HepG2 (cell line): ENCODE results near the gene NTN3. TPM values are rescaled to one million over a fixed set of nuclear protein-coding genes. Genes with fewer than 3 reads are reported as not detected.
A peak's percentile ranks its signal among the peaks of the same experiment; 100 is the strongest.

ENCODE experiments used
- GATA4 ChIP-seq: sonication (generic); IDR thresholded peaks from 2 replicates; pipeline ENCODE4 v1.6.1; 2016; ENCODE audit warnings: antibody characterized with exemption, low read depth, borderline replicate concordance
- MEF2D ChIP-seq: sonication (generic); formaldehyde crosslinking; IDR thresholded peaks from 2 replicates; pipeline ENCODE4 v1.5.1; 2020; ENCODE audit warnings: mild to moderate bottlenecking, missing genetic modification reagents
- MYPOP ChIP-seq: sonication (generic); formaldehyde crosslinking; IDR thresholded peaks from 2 replicates; pipeline ENCODE4 v1.8.1; 2023; ENCODE audit warnings: mild to moderate bottlenecking, moderate library complexity, missing genetic modification reagents
- PATZ1 ChIP-seq: sonication (generic); formaldehyde crosslinking; IDR thresholded peaks from 2 replicates; pipeline ENCODE4 v1.4.0; 2020; ENCODE audit warnings: missing genetic modification reagents
- SYNCRIP ChIP-seq: fragments of 200-400 bp; formaldehyde crosslinking; IDR thresholded peaks from 2 replicates; pipeline ENCODE4 v1.6.1; 2018; ENCODE audit warnings: mild to moderate bottlenecking, low read depth, low read length; ENCODE audit not compliant: insufficient read depth
- U2AF1 ChIP-seq: fragments of 200-400 bp; formaldehyde crosslinking; optimal IDR thresholded peaks from 2 replicates; pipeline ENCODE3; 2017; ENCODE audit warnings: mild to moderate bottlenecking, low read depth, low read length
- ZNF446 ChIP-seq: sonication (generic); formaldehyde crosslinking; IDR thresholded peaks from 2 replicates; pipeline ENCODE4 v1.5.0; 2020; ENCODE audit warnings: mild to moderate bottlenecking, missing genetic modification reagents
- ZNF614 ChIP-seq: IDR thresholded peaks from 2 replicates; pipeline ENCODE4 v1.6.1; 2018; ENCODE audit warnings: missing biosample characterization, missing genetic modification reagents, inconsistent platforms, borderline replicate concordance
- ZNF678 ChIP-seq: sonication (generic); formaldehyde crosslinking; IDR thresholded peaks from 2 replicates; pipeline ENCODE4 v1.4.0; 2020; ENCODE audit warnings: mild to moderate bottlenecking, missing genetic modification reagents
- ZNF777 ChIP-seq: sonication (generic); formaldehyde crosslinking; IDR thresholded peaks from 2 replicates; pipeline ENCODE4 v1.4.0; 2020; ENCODE audit warnings: missing genetic modification reagents
- ZNF850 ChIP-seq: sonication (generic); formaldehyde crosslinking; conservative IDR thresholded peaks from 2 replicates; pipeline ENCODE4 v1.9.0; 2021; ENCODE audit warnings: mild to moderate bottlenecking, missing genetic modification reagents
- polyA plus RNA-seq, 8 experiments: library from polyadenylated mRNA; depleted of rRNA in 3 of 8; stranded (reverse) in 7 of 8; unstranded in 1 of 8; fragments of >200 nt; fragmentation: Illumina TruSeq in 4 of 8; extraction: Trizol in 4 of 8; gene quantifications; 2 replicates each; pipeline versions ENCODE4 v1.2.1 to v1.2.3, GENCODE V29; 2011 to 2016; ENCODE audit warnings: low read depth in 4 of 8, missing spikeins in 1 of 8, mixed read lengths in 1 of 8; ENCODE audit not compliant: insufficient read depth in 1 of 8
- total RNA-seq, 5 experiments: library from RNA; depleted of rRNA; stranded (reverse); fragments of >200 nt; fragmentation: Illumina TruSeq; extraction: Trizol; gene quantifications; 2 replicates each; pipeline ENCODE4 v1.2.3, GENCODE V29; 2016; ENCODE audit warnings: low read depth in 1 of 5
- TF ChIP-seq, protein P1 (sequence below): IDR thresholded peaks from 2 replicates; pipeline ENCODE4 v1.6.1; 2016; ENCODE audit warnings: control low read depth

Gene NTN3
- total and polyA plus RNA-seq, 2 of the 13 experiments (the other 11 are each of a cell fraction or from before 2014, with no cell fraction given), result 0.09 to 0.20 TPM

DNA sequence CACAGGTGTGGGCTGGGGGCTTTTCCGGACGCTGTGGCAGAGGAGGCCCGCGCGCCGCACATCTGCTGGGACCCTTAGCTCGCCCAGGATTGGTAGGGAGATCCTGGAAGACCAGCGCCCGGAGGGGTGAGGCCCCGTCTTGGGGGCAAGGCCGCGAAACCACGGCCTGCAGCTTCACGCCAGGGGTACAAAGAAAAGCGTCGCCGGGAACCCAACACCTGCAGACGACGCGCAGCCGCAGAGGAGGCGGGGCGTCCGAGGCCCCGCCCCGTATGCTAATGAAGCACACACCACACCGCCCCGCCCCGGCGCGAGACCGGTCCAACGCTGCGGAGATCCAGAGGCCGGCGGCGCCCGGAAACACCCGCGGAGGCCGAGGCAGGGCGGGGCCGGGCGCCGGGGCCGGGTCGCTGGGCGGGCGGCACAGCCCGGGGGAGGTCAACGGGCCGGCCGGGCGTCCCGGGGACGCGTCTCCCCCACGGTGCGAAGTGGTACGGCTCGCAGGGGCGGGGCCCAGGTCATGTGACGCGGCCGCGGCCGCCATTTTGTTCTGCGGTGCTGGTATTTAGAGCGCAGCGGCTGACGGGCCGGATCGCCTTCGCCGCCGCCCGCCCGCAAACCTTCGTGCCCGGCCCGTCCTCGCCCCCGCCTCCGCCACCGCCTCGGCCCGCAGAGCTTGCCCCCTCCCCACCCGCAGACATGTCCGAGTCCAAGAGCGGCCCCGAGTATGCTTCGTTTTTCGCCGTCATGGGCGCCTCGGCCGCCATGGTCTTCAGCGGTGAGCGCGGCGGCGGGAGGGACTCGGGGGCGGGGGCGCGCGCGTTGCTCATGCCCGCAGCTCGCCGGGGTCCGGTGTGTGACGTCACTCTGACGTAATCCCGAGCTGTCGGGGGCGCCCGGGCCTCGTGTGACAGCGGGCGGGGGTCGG, 42.6 kb downstream of the NTN3 start, which contains the start of gene ATP6V0C (continued):
- TF ChIP-seq PATZ1 (CRISPR knock-in tag) (peak; percentile 2; the same call in 1 of the 2 replicates), ZNF446 (CRISPR knock-in tag) (peak; percentile 91; the same call in 1 of the 2 replicates), U2AF1 (peak; percentile 48), ZNF850 (no peak), ZNF614 (CRISPR knock-in tag) (0 out of 2 replicates have a peak, but pooled peaks have one; percentile 22), SYNCRIP (no peak), MEF2D (CRISPR knock-in tag) (no peak), ZNF678 (CRISPR knock-in tag) (0 out of 2 replicates have a peak, but pooled peaks have one; percentile 8), ZNF777 (CRISPR knock-in tag) (peak; percentile 43; the same call in 1 of the 2 replicates), MYPOP (CRISPR knock-in tag) (no peak), GATA4 (peak; percentile 37; the same call in 1 of the 2 replicates)
- TF ChIP-seq, protein P1, sequence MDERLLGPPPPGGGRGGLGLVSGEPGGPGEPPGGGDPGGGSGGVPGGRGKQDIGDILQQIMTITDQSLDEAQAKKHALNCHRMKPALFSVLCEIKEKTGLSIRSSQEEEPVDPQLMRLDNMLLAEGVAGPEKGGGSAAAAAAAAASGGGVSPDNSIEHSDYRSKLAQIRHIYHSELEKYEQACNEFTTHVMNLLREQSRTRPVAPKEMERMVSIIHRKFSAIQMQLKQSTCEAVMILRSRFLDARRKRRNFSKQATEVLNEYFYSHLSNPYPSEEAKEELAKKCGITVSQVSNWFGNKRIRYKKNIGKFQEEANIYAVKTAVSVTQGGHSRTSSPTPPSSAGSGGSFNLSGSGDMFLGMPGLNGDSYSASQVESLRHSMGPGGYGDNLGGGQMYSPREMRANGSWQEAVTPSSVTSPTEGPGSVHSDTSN (CRISPR knock-in tag), result no peak
